HG02884 (cell line): Measurements from ENCODE around the gene TUBA4B.
"Not testable (repeated sequence)": the region's sequence is repeated elsewhere in the genome, so short reads cannot be mapped to it uniquely, and the experiment has no call there.

Experiments used
- ATAC-seq: cut with Tn5 transposase; IDR thresholded peaks from one replicate; pipeline ENCODE4 v1.9.1; 2021; ENCODE audit warnings: mild to moderate bottlenecking, moderate library complexity; ENCODE audit not compliant: unreplicated experiment

The TUBA4B gene

GRCh38 chr2:219273937-219274336 is 20.9 kb downstream of the TUBA4B start:
- ATAC-seq: no peak

DNA sequence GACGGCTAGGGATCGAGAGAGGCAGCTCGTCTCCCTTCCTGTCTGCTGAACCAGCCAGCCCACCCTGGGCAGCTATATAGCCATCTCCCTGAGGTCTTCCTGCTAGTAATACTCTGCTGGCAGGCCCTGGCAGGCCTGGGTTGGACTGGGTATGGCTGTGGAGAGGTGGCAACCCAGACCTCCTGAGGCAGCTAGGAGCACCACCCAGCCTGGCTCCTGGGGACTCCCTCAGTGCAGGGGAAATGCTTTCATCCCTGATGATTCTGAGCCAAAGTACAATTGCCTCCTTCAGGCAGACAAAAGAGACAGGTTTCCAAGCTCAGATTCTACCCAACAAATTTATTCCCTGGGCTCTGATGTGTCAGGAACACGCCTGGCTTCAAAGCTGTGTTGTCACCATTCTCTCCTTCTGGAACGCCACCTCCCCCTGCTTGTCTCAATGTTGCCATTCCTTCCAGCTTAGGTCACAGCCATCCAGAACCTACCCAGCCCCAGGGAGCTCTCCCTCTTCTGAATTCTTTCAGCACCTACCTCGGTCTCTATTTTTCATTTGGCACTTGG is 21.4 kb downstream of the TUBA4B start:
- ATAC-seq: no peak

DNA sequence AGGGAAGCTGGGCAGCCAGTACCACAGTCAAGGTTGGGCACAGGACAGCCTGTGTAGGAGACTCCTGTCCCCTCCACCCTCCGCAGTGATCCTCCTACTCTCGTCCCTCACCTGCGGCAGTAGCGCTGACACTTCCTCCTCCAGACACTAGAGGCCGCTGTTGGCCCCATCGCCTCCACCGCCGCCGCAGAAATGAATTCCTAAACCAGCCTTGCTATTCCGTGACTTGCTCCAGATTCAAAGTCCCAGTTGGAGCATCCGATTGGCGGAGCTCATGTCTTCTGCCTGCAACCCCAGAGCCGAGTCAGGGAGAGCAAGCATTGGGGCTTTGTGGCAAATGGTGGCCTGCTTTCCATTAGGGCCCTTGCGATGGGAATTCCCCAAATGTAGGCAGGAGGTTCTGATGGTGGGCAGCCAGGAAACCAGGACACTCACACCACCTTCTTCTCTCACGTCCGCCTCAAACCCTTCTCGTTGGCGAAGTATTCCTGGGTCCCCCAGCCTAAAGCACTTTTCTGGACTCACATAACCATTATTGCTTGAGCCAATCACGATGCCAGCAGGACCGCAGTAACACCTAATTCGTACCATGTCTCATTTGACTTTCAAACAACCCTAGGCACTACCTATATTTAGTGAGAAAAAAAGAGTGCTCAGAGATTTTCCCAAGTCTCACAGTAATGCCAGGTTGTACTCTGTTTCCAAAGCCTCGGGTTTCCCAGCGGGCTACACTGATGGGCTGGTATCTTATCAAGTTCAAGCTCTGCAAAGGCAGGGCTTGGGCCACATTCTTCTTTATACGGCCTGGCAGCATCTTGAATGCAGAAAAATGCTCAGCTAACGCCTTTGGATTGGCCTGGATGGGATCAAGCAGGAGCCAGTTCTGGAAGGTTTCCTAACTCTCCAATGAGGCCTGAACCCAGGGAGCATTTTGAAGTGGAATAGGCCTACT is 24.9 kb downstream of the TUBA4B start:
- ATAC-seq: peak; percentile 35

- ATAC-seq: no peak
These were observed 25.7 kb downstream of the TUBA4B start for GRCh38 chr2:219278655-219279150.

DNA sequence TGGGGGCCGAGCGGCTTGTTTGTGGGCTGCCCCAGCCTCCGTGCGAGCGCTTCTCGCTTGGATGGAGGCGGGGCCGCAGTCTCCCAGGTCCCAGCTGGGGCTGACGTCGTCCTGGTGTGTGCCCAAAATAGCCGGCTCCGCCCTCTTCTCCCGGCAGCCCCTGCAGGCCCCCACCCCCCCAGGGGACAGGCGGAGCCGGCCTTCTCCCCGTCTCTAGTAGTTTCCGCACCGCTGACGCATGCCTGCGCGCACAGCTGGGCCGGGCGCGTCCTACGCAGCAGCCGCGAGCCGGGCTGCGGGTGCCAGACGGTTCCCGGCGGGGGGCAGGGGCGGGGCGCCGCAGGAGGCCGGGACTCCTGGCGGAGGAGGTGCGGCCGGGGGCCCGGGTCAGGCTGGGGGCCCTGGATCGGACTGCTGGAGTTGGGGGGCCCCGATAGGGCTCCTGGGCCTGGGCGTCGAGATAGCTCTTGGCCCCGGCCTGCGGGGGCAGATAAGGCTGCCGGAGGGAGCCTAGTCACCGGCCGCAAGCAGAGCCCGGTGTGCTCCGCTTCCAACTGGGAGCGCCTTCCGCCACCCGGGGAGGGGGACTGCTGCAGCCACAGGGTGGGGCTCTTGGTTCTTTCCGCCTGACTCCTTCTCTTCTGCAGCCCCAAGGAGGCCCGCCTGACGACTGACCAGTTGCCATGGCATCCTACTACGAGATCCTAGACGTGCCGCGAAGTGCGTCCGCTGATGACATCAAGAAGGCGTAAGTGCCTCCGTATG is 26.3 kb downstream of the TUBA4B start, which contains the start of gene DNAJB2:
TSS of gene DNAJB2 (plus strand) at position 216 of the 765 bp plus-strand sequence. CDS start at position 684, 468 bp downstream.
- ATAC-seq: peak; percentile 81

DNA sequence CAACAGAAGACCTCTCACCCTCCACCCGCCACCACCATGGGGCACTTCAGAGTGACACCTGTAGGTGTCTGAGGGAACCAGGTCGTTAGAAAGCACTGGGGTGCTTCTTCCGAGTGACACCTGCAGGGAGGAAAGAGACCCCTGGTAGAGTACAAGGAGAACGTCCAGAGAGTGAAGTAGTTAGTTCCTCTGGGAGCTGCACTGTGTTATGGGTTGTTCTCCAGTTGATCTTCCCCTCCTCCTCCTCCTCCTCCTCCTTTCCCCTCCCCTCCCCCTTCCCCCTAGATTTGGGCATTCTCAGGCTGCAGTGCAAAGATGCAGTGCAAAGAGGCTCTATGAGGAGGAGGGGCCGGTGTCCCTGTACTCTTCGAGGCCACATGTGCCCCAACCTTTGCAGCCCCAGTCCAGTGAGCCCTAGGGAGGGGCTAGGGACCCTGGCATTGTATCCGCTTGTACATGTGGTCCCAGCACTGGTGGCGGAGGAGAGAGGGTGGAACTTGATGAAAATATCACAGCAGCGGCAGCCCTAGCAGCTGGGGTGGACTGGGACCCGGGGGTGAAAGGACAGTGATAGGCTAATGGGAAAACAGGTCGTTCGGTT is 27.0 kb downstream of the TUBA4B start:
- ATAC-seq: no peak

DNA sequence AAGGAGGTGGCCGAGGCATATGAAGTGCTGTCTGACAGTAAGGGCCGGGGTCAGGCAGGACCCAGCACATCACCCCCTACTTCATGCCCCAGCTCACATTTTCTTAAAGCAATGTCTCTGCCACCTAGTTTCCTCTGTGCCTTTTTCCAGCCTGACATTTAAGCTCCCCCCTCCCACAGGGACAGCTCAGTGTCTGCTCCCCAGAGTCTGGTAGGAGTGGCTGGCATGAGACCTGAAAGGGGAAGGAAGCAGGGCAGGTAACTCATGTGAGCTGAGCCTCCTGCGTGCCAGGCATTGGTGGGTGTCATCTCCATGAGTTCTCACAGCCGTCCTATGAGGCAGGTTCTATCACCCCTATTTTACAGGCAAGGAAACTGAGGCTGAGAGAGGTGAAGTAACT is 27.6 kb downstream of the TUBA4B start:
- ATAC-seq: no peak

- no peak for ATAC-seq
These were observed 28.5 kb downstream of the TUBA4B start for GRCh38 chr2:219281588-219281987.

DNA sequence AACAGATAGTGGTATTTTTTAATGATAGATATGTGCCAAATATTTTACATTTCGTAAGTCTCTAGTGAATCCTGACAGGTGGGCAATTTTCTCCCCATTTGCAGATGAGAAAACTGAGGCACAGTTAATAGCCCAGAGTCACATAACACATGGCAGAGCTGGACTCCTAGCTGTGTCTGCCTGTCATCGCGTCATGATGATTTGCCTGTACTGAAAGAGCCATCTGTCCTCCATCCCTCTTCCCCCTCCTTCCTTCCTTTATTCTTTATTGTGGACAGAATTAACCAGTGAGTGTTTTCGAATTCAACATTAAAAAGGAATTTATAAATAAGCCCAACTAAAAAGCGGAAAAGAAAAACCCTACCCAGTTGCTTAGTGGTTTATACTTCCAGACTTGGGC is 29.3 kb downstream of the TUBA4B start:
- no peak for ATAC-seq

DNA sequence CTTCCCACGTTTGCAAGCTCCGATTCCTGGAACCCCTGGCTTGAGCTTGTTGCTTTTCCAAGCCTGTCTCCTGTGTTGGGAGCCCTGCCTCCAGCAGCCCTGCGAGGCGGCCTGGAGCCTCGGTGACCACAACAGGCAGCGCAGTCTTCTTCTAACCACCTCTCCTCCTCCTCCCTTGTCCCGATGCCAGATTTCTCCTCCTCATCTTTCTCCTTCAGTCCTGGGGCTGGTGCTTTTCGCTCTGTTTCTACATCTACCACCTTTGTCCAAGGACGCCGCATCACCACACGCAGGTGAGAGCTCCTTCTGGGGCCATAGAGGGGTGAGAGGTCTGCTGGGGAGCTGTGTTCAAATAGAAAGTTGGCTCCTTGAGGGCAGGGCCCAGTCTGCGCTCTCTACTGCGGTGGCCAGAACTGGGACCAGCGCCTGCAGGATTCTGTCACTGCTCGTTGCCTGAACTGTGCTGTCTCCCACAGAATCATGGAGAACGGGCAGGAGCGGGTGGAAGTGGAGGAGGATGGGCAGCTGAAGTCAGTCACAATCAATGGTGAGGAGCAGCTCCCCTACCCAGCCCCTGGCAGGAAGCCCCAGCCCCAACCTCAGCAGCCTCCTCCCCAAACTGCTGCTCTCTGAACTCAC is 30.0 kb downstream of the TUBA4B start:
- ATAC-seq: no peak

DNA sequence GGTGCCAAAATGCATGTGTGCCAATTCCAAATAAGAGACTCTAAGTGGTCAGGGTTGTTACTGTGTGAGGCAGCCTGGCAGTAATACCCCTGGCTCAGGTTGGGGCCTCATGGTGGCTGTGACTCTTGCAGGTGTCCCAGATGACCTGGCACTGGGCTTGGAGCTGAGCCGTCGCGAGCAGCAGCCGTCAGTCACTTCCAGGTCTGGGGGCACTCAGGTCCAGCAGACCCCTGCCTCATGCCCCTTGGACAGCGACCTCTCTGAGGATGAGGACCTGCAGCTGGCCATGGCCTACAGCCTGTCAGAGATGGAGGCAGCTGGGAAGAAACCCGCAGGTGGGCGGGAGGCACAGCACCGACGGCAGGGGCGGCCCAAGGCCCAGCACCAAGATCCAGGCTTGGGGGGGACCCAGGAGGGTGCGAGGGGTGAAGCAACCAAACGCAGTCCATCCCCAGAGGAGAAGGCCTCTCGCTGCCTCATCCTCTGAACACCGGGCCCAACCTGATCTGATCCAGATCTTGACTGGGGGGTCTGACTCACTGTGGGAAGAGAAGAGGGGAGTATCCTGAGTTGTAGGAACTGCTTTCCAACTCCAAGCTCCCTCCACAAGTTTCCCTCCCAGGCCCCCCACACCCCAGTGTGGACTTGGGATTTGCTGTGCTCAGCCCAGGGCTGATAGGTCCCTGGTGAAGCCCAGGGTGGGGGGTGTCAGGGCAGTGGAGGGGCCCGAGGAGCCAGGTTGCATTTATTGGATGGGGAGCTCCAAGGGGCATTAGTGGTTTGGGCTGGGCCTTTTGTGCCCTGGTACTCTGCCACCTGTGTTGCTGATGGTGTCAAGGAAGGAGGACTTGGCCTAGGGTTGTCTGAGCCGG is 31.7 kb downstream of the TUBA4B start:
- ATAC-seq: no peak

- ATAC-seq: no peak
These were observed 32.3 kb downstream of the TUBA4B start for GRCh38 chr2:219285373-219285735.

DNA sequence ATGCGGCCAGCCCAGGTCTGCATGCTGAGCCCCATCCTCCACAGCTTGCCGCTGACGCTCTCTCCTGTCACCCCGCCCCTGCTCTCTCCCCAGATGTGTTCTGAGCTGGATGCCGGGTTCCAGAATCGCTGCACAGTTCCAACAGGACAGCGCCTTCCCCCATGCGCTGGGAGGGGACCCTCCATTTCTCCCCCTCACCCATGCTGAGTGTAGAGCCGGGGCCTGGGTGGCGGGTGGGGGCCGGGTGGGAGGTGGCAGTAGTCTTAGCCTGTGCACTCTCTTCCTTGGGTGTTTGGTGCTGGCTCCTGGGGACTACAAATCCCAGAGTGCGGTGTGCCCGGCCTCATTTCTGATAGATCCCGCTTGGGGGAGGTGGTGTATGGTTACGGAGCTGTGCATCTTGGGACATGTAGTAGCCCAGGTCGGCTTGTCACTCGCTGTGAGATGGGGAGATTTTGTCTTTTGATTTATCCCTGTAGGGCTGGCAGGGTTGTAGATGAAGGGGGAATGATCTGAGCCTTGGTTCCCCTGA is 32.9 kb downstream of the TUBA4B start:
- ATAC-seq: no peak

DNA sequence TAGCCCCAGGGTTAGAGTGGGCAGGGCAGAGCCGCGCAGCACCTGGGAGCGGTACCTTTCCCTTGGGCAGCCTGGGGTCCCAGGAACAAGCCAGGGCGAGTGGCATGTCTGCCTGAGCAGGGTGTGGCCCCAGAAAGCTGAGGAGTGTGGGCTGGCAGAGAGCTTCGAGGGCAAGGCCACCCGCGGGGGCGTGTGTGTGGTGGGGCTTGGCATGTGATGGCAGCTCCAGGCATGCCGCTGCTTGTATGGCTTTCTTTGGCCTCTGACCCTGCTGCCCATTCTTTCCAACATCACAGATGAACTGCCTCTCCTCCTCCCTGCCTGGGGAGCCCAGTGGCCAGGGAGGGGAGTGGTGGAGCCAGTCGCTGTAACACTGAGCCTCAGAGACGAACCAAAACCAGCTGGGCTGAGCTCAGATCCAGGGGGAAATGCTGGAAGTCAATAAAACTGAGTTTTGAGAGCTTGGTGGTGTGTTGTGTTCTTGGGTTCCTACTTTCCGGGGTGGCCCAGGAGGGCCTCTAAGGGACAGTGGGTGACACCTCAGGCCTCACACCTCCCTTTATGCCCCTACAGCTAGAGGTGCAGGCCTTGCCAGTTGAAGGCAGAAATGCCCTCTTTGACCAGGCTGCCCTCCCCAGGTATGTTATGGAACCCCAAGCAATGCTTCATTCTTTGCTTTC is 33.5 kb downstream of the TUBA4B start:
- no peak for ATAC-seq

GRCh38 chr2:219287116-219287440 is 34.0 kb downstream of the TUBA4B start:
- not testable (repeated sequence) for ATAC-seq

DNA sequence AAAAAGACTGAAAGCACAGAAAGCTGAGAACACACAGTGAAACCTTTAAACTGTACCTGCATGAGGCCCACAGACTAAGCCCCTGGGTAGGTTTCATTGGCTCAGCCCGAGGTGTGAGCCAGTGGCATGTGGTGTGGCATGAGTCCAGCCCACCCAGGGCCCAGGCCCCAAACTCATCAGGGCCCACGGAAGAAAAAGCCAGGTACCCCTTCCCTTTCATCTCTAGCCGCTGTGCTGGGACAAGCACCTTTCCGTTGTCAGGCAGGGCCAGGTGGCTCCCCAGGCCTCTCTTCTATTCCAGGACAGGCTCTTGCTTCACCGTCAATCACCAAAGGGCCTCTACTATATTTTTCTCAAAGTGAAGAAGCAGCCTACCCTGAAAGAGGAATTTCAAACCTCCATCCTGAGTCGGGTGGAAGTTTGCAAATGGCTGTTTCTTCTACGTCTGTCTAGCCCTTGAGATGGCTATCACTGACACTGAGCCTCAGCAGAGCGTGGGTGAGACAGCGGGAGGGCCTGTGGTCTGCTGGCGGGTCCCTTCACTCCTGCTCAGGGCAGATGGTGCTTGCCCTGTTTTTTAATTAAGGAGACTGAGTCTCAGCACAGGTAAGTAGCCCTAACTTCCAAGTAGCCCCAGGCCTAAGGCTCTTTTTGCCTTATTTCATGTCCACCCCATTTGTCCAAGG is 34.7 kb downstream of the TUBA4B start:
- no peak for ATAC-seq

DNA sequence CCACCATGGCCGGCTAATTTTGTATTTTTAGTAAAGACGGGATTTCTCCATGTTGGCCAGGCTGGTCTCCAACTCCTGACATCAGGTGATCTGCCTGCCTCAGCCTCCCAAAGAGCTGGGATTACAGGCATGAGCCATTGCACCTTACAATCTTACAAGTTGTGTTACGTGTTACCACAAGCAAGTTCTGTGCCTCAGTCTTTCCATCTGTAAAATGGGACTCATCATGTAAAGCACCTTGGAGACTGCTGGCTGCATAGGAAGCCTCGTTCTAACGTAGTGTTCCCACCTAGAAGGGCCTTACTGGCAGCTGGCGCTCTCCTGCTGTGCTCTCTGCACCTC is 36.1 kb downstream of the TUBA4B start:
- ATAC-seq: no peak
